Hypothalamus (tissue), 51 donors: ENCODE data around the gene IL22RA2.
A peak's percentile ranks its signal among the peaks of the same experiment; 100 is the strongest.

Experiments used
- DNase-seq, 51 donors: peaks; one replicate each; lab custom pipeline; 2025; lab: John Stamatoyannopoulos, UW

Gene IL22RA2

DNA sequence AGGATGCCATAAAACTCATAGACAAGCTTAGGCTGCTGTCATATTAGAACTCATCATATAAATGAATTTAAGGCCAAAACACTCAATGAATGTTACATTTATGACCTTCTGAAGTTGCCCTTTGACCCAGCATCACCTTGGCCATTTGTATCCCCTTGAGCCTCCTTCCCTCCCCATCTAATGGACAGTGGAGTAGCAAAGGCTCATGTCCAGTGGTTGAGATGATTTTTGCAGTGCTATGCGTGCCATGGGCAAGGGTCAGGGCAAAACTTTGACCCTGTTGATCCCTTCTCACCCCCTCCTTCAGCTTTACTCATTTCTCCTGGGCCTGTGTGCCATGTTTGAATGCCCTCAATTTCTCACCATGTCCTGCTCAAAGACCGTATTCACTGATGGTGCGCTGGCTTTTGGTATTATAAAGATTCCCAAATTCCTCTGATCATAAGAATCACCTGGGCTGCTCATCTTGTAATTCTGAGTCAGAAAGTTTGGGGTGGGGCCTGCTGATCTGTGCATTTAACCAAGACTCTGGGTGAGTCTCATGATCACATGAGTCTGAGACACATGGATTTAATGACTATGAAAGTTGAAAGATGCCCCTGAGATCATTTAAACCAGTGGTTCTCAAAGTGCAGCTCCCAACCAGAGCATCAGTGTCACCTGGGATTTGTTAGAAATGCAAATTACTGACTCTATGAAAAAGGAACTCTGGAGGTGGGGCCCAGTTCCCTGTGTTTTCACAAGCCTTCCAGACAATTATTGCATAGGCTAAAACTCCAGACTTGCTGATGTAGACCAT, 71.2 kb downstream of the IL22RA2 start:
- no peak for DNase-seq

GRCh38 chr6:137099689-137100403, 73.6 kb downstream of the IL22RA2 start:
- DNase-seq, result no peak

- no peak for DNase-seq
These were observed 75.9 kb downstream of the IL22RA2 start for GRCh38 chr6:137097526-137097925.

GRCh38 chr6:137097057-137097456, 76.4 kb downstream of the IL22RA2 start:
- DNase-seq, result no peak

DNA sequence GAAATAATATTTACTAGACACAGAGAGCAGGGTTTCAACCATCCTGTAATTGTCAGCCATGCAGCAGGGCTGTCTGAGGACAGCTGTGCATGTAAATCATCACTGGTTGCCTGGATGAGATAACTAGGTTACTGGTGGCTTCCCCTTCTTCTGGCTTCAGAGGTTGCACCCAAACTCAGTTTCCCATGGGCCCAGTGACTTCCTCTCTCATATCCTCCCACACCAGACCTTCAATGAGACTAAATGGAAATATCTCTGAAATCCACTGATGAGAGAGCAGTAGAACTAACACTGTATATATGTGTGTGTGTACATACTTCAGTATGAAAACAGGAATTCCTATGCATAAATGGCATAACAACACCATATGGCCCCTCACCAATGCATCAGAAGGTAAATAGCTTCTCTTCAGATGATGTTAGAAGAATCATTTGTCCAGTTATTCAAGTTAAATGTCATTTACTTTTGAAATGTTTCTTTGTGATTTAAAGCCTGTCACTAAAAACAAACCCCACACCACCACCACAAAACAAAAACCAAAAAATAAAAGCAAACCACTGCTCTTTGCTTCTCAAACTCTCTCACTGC, 77.7 kb downstream of the IL22RA2 start:
- DNase-seq, result peak in 4 of 51 donors; percentile 1 to 17 (median 3)

GRCh38 chr6:137095093-137095492, 78.4 kb downstream of the IL22RA2 start:
- no peak for DNase-seq

DNA sequence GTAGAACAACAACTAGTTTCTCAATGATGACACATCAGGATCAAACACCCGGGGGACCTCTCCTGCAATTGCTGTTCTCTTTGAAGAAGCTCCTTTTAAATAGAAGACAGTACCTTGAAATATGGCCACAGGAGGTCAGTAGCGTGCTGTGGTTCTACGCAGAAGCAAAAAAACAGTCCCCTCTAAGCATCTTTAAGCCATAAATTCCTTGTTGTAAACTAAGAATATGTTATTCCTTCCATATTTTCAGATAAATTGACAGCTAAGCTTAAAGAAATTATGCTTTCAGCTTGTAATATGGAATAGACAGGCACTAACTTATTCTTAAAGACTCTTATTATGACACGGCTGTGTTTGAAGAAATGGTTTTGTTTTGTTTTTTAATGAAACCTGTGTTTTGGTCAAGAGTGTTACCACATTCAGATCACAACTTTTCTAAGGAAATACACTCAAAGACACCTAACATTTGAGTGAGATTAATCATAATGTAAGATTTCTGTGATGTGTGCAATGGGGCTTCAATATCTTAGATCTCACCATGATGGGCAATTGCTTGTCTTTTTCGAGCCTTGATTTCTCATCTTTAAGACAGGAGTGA, 78.9 kb downstream of the IL22RA2 start:
- DNase-seq, result peak in 36 of 51 donors; percentile 2 to 67 (median 20)
